ENCODE data around the gene SPPL3.

GRCh38 chr12:120799243-120800045, 104.7 kb downstream of the SPPL3 start:
- TF ChIP-seq CTCF (IDR thresholded peaks at IDR 0.05) = no peak
- TF ChIP-seq POLR2A (IDR thresholded peaks at IDR 0.05) = no peak
